Retina (tissue), 1 donor: ENCODE data around the gene SRCIN1.
"Not testable (repeated sequence)": the region's sequence is repeated elsewhere in the genome, so short reads cannot be mapped to it uniquely, and the experiment has no call there.

Source experiments
- DNase-seq: peaks from one replicate; pipeline ENCODE4 v3.0.0-alpha.2; 2016

Gene SRCIN1

DNA sequence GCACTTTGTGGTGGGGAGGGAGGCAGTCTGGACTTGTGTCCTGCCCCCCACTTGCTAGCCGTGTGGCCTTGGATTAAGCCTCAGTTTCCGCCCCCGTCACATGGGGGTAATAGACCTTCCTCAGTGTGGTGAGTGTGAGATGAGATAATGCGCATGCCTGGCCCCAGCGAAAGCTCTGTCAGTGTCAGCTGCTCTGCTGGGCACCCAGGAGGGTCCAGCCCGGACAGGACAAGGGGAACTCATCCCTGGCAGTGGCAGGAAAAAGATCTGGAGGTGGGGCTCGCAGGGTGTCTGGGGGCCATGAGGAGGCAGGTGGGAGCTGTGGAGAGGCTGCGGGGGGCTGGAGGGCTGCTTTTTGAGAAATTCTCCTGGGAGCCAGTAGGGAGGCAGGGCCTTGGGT is 63.5 kb downstream of the SRCIN1 start:
- no peak for DNase-seq

DNA sequence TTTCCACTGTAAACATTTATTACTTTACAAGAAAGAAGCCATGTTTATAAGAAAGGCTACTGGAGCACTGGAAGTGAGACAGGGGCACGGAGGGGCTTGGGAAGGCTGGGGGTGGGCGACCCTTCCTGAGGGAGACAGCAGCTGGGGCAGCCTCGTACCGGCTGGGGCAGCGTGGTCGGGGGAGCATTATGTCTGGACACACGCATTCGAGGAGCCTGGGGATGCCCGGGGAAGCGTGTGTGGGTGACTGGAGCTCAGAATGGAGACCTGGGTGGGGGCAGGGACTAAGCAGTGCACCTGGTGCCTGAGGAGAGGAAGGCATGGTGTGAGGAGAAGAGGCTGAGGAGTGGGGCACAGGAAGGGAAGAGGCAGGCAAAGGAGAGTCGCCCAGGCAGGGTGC is 64.5 kb downstream of the SRCIN1 start:
- no peak for DNase-seq

DNA sequence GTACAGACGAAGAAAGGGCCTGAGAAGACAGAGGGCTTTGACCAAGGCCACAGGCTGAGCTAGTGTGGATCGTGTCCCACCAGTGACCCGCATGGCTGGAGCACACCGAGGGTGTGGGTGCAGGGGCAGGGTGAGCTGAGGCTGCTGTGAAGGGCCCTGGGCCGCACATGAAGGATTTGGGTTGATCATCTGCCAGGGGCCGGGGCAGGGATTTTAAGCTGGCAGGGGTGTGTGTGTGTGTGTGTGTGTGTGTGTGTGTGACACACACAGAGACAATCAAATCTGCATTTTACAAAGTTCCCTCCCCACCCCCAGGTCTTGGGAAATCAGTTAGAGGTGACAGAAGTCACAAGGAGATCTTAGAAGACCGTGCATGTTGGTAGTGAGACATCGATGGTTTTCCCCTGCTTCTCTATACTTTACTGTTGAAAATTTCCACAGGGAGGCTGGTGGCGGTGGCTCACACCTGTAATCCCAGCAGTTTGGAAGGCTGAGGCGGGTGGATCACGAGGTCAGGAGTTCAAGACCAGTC is 65.2 kb downstream of the SRCIN1 start:
- DNase-seq, result no peak

DNA sequence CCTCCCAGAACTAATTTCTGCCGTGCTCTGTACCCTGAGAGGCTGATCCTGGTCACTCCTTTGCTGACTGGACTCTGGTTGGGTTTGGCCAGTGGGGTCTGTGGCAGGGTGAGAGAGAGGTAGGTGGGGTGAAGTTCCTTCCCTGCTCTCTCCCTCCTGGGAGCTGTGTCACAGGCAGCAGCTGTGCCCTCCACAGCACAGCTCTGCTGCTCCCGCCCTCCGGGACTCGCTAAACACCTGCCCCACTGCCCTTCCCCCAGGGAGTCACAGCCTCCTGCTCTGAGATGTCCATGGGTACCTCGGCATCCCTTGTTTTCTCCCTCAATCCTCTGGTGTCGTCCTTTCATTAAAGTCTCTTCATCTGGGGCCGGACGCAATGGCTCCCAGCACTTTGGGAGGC is 66.4 kb downstream of the SRCIN1 start:
- DNase-seq, result no peak

DNA sequence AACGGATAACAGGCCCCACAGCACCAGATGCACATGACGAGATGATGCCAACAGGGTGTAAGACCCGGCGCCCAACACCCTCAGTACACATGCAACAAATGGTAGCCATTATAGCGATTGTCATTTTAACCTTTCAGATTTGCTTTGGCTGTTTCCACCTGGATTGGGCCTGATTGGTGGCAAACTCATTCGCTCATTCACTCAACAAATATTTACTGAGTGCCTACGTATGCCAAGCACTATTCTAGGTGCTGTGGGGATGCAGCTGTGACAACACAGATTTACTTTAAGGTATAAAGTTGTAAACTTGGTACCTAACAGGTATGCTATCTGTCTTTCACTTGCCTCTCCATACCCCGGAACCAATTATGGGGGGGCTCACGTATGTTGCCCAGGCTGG is 66.8 kb downstream of the SRCIN1 start:
- DNase-seq, result no peak

DNA sequence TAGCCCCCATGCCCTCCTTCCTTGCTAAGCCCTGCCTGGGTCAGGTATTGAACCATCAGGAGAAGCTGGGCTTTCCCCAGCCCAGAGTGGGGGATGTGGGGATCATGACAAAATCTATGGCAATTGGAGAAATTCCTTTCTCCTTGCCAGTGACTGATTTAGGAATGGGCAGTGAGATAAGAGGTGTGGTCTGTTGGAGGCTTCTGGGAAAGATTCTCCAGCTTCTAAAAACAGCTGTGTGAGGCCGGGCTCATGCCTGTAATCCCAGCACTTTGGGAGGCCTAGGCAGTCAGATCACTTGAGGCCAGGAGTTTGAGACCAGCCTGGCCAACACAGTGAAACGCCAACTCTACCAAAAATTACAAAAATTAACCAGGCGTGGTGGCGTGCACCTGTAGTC is 69.1 kb downstream of the SRCIN1 start:
- DNase-seq, result no peak

DNA sequence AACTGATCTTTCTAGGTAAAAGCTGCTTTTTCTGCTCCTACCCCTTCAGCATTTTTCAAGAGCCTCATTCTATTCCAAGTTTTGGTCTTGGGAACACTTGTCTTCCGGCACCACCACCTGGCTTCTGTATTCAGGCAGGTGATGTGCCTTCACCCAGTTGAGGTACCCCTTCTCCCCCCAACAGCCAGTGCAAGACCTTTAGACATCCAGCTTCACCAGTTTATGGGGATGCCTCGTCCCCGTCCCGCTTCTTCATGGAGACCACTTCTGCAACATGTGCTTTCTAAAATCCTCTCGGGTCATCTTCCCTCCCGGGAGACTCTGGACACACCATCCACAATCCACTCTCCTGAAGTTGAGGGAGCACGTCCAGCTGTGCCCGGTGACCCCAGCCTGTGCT is 69.9 kb downstream of the SRCIN1 start:
- DNase-seq, result no peak

DNA sequence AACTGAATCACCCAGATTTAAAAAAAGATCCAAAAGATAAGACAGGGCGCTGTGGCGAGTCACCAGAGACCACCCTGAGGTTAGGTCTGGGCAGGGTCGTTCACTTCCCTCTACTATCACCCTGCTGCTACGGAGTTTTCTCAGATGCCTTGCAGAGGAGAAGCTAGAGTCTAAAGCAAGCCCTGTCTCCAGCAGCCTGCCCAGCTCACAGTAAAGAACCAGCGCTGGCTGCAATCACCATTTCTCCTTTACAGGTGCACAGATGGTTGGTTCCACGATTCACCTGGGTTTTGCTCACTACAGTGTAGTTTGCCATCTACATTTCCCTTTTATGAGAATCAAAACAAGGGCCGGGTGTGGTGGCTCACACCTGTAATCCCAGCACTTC is 71.3 kb downstream of the SRCIN1 start:
- no peak for DNase-seq

DNA sequence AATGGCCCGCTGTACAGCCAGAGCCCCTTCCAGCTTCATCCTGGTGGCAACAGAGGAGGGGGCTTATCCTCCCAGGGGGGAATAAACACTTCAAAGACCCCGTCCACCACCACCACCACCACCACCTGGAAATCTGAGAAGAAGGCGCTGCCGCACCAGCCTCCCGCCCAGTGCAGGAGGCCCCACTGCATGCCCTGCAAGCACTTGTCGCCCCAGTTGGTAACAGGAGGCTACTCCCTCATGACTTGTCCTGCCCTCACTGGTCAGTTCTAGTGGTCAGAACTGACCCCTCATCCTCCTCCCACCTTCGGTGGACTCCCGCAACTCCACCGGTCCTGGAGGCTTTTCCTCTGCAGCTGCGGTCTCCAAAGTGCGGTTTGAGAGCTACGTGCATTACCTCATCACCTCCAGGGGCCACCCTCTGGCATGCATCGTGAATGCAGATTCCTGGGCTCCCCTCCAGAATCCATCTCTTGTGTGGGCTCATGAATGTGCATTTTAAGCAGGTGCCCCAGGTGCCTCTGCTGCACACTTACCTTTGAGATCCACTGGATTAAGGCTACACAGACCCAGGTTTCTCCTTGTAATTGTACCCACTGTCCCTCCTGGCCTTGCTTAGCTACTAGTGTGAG is 71.8 kb downstream of the SRCIN1 start:
- DNase-seq, result no peak

DNA sequence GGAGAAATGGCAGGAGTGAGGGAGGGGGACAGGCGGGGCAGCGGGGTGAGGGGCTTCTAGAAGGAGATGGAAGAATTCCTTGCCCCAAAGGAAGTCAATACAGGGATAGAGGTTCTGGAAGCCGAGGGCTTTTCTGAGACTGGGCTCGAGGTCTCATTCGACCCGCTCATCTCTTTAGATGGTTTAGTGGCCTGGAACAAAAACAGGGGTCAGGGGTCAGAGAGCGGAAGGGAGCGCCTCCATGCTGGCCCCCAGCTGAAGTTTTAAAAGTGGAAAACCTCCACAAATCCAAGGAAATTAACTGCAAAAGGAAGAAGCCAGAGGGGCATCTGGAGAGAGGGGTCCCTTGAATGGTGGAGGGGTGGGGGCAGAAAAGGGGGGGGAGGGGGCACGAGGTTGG is 72.5 kb downstream of the SRCIN1 start:
- DNase-seq, result no peak

DNA sequence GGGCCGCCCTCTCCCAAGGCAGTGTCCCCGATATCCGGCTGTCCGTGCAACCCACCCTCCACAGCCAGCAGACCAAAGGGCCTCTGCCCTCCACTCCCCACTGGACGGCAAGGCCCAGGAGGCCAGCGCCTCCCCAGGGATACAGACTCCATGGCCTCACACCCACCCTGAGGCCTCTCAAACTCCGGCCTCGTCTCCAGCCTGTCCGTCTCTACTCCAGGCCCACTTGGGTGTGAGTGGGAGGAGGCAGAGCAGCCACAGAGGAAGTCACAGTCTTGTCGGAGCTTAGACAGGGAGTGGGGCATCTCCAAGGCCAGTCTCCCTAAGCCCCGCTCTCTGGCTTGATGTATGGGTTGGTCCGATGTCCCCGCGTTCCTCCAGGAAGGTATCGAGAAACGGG is 73.3 kb downstream of the SRCIN1 start:
- no peak for DNase-seq

DNA sequence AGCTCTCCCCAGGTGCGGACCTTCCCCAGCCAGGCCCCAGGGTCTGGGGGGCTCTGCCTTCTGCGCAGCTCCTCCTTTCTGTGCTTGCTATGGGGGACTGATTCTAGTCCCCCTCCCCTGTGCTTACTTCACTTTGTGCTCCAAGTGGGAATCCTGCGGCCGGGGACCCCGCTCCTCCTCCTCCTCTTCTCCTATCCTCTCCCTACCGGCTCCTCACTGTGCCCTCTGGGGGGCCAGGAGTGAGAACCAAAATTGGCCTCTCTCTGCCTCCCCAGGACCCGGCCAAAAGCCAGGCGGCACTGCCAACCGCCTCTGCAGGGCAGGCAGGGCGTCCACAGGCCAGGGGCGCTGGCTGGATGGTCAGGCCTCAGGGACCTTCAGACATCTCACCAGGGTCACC is 74.0 kb downstream of the SRCIN1 start:
- not testable (repeated sequence) for DNase-seq

DNA sequence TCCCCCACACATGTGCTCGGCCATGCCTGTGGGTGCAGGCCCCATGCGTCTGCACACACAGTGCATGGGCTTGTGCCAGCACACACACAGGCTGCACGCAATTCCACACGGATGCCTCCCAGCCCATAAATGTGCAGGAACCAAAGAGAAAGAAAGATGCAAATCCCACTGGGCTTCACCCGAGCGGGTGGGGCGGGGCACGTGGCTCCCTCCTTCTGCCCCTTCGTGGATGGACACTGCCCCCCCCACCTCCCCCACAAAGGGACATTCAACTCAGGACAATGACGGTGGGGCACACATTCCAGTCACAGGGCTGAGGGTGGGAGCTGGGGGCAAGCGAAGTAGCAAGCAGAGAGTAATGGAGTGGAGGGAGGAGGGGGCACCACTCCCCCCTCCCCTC is 74.9 kb downstream of the SRCIN1 start:
- not testable (repeated sequence) for DNase-seq

DNA sequence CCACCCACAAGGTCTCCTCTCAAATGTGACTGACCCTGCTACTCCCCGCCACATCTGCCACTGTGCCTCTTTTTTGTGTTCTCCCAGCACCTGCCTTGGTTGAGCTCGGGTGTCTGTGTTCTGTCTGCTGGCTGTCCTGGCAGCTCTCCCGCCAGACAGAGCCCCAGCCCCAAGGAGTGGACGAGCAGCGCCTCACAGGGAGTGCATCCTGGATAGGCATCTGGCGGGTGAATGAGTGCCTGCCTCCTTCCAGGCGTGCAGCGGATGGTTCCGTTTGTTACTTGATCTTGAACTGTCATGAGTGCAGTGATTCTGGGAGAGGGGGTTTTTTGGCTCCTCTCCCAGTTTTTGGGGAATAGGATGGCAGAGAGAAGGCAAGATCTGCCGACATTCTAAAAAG is 77.6 kb downstream of the SRCIN1 start:
- DNase-seq, result not testable (repeated sequence)

DNA sequence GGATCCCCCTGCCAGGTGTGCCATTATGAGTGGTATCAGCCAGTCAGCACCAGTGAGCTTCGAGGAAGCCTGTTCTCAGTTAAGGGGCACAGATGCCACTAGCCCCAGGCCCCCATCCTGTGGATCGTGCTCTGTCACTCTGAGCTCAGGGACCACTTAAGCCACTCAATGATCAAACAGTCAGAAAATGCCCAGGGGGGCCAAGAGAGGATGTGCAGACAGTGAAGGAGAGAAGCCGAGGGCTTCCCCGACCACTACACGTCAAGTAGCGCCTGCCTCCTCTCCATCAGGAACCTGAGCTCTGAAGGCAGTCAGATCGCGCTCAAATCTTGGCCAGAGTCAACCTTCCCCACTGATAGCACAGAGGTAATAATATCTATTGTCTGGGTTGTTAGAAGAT is 79.2 kb downstream of the SRCIN1 start:
- DNase-seq, result not testable (repeated sequence)

DNA sequence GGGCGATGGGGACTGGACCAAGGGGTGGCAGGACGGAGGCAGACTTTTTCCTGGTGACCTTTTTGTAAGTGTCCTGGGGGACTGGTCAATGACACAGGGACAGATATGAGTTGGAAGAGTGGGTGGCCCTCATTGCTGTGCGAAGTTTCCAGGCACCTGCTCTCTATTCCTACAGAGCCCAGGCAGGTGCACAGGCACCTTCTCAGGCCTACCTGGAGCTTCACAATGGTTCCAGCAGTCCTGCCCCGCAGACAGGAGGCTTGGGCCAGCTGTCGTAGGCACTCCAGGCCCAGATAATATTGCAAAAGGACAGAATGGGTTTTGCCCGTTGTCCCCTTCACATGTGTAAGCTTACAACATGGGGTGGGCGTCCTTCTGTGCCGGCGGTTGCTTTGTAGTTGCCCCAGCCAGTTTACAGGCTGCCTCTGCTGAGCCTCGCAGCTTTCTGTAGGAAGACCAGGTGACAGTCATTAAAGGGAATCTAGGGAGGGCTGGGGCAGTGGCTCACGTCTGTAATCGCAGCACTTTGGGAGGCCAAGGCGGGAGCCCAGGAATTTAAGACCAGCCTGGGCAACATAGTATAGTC is 93.2 kb downstream of the SRCIN1 start:
- no peak for DNase-seq

DNA sequence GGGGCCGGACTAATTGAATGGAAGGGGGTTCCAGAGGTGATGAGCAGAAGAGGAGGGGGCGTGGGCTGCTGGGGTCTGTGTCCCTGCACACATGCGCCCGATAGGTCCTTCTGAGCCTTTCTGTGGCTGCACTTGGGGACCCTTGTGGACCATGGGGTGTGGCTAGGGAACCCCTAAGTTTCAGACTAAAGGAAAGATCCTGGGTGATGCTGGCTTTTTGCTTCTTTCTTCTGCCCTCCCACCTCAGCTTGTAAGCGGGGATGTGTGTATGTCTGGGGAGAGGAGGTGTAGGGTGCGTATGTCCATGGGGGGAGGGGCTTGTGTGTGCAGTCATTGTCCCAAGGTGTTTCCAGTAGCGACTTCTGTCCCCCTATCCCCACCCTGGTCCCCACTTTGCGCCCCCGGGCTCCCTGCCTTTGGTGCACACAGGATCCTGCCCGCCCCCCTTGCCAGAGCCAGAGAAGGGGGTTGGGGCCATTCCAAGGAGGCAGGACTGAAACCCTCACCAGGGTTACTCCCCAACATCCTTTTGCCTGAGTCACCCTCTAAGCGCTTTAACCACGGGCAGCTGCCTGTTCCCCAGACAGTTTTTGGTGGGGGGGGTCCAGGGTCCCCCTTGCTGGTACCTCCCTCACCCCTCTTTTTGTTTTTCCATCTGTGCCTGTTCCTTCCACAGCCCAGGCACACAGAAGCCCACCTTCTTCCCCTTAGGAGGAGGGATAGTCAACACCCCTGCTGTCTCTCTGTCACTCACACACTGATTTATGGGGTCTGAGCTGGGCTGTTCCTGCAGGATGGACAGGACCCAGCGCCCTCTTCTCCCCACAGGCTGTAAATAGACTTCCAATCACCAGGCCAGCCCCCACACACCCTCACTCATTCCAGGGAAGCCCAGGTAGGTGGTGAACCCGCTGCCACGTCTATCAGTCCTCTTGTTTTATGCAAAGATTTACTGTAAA is 94.3 kb downstream of the SRCIN1 start:
- no peak for DNase-seq

DNA sequence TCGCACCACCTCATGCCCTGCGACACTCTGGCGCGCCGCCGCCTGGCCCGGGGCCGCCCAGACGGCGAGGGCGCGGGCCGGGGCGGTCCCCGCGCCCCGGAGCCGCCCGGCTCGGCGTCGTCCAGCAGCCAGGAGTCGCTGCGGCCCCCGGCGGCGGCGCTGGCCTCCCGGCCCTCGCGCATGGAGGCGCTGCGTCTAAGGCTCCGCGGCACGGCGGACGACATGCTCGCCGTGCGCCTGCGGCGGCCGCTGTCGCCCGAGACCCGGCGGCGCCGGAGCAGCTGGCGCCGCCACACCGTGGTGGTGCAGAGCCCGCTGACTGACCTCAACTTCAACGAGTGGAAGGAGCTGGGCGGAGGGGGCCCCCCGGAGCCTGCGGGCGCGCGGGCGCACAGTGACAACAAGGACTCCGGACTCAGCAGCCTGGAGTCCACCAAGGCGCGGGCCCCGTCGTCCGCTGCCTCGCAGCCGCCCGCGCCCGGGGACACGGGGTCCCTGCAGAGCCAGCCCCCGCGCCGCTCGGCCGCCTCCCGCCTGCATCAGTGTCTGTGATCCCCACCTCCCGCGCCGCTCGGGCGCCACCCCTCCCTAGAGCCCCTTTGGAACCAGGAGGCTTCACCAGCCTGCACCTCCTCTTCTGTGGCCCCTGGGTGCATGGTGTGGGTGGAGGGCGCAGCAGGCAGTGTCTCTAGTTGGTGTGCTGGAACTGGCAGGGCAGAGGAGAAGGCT is 95.2 kb downstream of the SRCIN1 start:
- peak; percentile 78 for DNase-seq

DNA sequence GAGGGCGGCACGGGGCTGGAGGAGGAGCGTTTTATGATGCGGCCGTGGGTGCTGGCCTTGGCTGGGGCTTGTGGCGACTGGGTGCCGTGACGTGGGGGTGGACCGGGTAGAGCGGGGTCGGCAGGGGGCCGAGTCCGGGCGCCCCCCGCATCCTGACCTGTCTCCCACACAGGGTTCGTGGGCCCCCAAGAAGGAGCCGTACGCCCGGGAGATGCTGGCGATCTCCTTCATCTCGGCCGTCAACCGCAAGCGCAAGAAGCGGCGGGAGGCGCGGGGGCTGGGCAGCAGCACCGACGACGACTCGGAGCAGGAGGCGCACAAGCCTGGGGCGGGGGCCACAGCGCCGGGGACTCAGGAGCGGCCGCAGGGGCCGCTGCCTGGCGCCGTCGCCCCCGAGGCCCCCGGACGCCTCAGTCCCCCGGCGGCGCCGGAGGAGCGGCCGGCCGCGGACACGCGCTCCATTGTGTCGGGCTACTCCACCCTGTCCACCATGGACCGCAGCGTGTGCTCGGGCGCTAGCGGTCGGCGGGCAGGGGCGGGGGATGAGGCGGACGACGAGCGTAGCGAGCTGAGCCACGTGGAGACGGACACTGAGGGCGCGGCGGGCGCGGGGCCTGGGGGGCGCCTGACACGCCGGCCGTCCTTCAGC is 95.9 kb downstream of the SRCIN1 start:
- no peak for DNase-seq

DNA sequence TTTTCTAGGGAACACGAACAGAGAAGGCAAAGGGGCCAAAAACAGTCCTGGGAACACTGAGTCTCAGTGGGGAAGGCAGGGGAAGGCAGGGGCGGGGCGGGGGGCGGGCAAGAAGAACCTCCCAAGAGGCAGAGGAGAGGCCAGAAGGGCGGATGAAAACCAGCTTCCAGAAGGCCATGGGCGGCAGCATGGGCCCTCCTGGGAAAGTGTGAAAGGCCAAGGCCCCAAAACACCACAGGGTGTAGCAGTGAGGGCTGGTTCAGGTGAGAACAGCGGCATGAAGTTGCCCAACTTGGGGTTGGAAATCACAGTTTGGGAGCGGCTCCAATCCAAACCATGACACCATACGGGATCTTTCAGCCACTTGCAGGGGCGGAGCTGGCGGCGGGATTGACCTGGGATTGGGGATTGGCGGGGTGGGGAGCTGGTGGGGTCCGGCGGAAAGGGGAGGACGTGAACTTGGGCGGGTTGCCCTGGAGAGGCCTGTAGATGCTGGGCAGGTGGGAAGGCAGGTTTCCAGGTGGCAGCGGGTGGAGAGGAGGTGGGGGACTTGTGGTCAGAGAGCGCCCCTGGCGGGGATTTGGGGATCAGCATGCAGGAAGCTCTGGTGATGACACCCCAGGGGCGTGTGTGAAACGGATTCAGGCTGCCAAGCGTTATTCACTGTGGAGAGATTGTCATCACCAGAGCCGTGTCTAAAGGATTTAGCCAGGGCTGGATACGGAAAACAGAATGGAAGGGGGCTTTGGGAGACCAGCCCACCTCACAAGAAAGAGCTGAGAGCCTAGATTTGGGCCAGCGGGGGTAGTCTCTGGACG is 96.6 kb downstream of the SRCIN1 start:
- peak; percentile 91 for DNase-seq

DNA sequence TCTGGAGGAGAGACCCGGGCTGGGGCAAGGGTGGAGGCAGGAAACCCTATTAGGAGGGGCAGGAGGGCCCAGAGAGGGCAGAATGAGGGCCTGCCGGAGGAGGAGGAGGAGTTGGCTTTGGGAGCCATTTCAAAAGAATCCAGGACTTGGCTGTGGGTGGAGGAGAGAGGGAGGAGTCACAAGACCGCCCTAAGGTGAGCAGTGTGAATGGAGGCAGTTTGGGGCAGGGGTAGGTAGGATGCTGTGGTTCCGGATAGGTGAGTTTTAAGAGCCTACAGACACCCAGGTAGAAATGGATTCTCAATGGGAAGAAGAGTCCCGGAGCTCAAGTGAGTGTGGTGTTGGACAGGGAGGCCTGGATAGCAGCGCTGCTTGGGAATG is 97.2 kb downstream of the SRCIN1 start:
- no peak for DNase-seq
